Heart left ventricle (tissue), 16 donors: ENCODE measurements around the gene MEIS2. TPM values are rescaled to one million over a fixed set of nuclear protein-coding genes. Genes with fewer than 3 reads are reported as not detected.

Experiments
- ATAC-seq, 4 donors: fragments of 200-7000 bp; cut with Tn5 transposase; one replicate each; pipeline ENCODE4 v1.9.1; 2020 to 2022; ENCODE audit warnings: moderate library complexity in 4 of 4, mild to moderate bottlenecking in 3 of 4, moderate number of reproducible peaks in 1 of 4
- DNase-seq, 5 donors: peaks; one replicate each; pipeline ENCODE4 v3.0.0-alpha.2; 2020
- H3K27ac ChIP-seq, 12 donors: fragments of 200-600 bp; sonication (generic) in 4 of 12; one replicate each; pipeline versions ENCODE4 v1.5.0 to v1.8.0; 2016 to 2022; ENCODE audit warnings: mild to moderate bottlenecking in 2 of 12
- H3K27me3 ChIP-seq, 9 donors: fragments of 200-600 bp; sonication (generic) in 2 of 9; one replicate each; pipeline versions ENCODE4 v1.5.1 to v1.8.0; 2016 to 2022; ENCODE audit warnings: mild to moderate bottlenecking in 3 of 9
- H3K36me3 ChIP-seq, 9 donors: fragments of 200-600 bp; sonication (generic) in 2 of 9; one replicate each; pipeline versions ENCODE4 v1.5.0 to v1.8.0; 2018 to 2022; ENCODE audit warnings: mild to moderate bottlenecking in 2 of 9
- H3K4me1 ChIP-seq, 12 donors: fragments of 200-600 bp; sonication (generic) in 4 of 12; one replicate each; pipeline versions ENCODE4 v1.5.0 to v1.8.0; 2016 to 2022; ENCODE audit warnings: mild to moderate bottlenecking in 3 of 12
- H3K4me3 ChIP-seq, 12 donors: fragments of 200-600 bp; sonication (generic) in 4 of 12; one replicate each; pipeline versions ENCODE4 v1.5.0 to v1.8.0; 2017 to 2022; ENCODE audit warnings: mild to moderate bottlenecking in 9 of 12, moderate library complexity in 4 of 12
- H3K9me3 ChIP-seq, 12 donors: fragments of 200-600 bp; sonication (generic) in 4 of 12; one replicate each; pipeline versions ENCODE4 v1.5.0 to v1.8.0; 2016 to 2022; ENCODE audit warnings: mild to moderate bottlenecking in 1 of 12
- POLR2A ChIP-seq, 2 donors: fragments of 450-650 bp; IDR thresholded peaks; one replicate each; pipeline ENCODE4 v1.6.1; 2017; ENCODE audit warnings: antibody characterized with exemption in 2 of 2, mild to moderate bottlenecking in 2 of 2, moderate library complexity in 2 of 2
- WGBS, 4 donors: extraction: QIAGEN DNeasy Blood & Tissue Kit in 2 of 4; methylation state at CpG; one replicate each; pipeline versions ENCODE4 v1.1.5 to v1.1.7; 2013 to 2018; 5-methylcytosine and 5-hydroxymethylcytosine counted together
- intact Hi-C, 10 donors: fragments of 100-400 bp; cut with DNase I; formaldehyde crosslinking; loops; one replicate each; pipeline versions ENCODE4 v1.11.1 to v1.14.2; 2022
- polyA plus RNA-seq, 2 donors: library from polyadenylated mRNA; stranded (reverse); fragments of 200-250 nt; gene quantifications; one replicate each; pipeline ENCODE4 v1.2.3, GENCODE V29; 2013
- total RNA-seq, 9 donors: library from RNA; depleted of rRNA in 2 of 9; stranded (reverse); fragments of >200 nt in 2 of 9; fragmentation: NEBNext Ultra II Directional in 3 of 9; extraction: Animal tissue kit (Norgen Biotek cat#: 25700) in 3 of 9; gene quantifications; one replicate each; pipeline versions ENCODE4 v1.1.0 to v1.2.4, GENCODE V29; 2016 to 2023
- TF ChIP-seq, protein P1 (sequence below), 12 donors: fragments of 200-600 bp; sonication (generic) in 4 of 12; IDR thresholded peaks; one replicate each; pipeline versions ENCODE4 v1.5.0 to v1.8.0; 2018 to 2022; ENCODE audit warnings: antibody characterized with exemption in 12 of 12, mild to moderate bottlenecking in 5 of 12
- donor health status: ischemic (EF 13 %, LVEDD 7.1; RV severe dilation, severe dysfunction).
- donor health status: healthy with polysubstance abuse.
- donor health status: DM: no; HTN: yes; CAD: no.
- donor health status: DM: no; HTN: no; CAD: no.
- donor health status: ischemic (EF 25% LVEDD 6.9; RV normal size, moderate dysfunction).
- donor health status: ischemic (EF 25% LVEDD 5.7; RV mildly dilated, moderate dysfunction).
- donor health status: healthy.
- donor health status: DM: yes; HTN: yes; CAD: no.
- donor health status: ischemic (EF 35%, LVEDD 5.7; RV mildly dilated, moderate dysfunction).
- donor health status: nonischemic (EF 11% LVEDD 7.7; RV severe dilation, severe dysfunction).
- donor health status: DM: yes; HTN: yes; CAD: no.
- donor health status: PGD.
- donor health status: ischemic (EF 29% LVEDD 5.4; RV normal size, mild dysfunction).
- donor health status: nonischemic (EF 23%, LVEDD 6.1; RV moderate dilation, normal function).

The MEIS2 gene
- total and polyA plus RNA-seq, 11 donors: 13.2 to 89.7 (median 49.7) TPM

DNA sequence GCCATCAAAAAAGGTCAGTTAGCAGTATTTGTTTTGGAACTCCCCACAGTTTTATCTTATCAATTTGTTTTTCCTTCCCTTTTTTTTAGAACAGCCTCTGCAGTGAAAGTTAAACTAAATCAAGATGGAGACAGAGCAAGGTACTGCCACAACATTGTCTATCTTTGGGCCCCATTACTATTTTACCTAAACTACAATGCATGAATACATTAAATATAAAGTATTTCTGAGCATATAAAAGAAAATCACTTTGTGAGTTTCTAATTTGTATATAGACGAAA lies 139.5 kb downstream of the MEIS2 start:
- ATAC-seq (no peak), DNase-seq (no peak)
- H3K27ac ChIP-seq: peak overlapping the region in 1 of 12 donors; percentile 21
- peaks cover 0 to 40% (median 14%) of the 10 kb centered on the region in 12 donors for H3K4me1 ChIP-seq
- H3K9me3 ChIP-seq: no peaks in the 10 kb centered on the region
- 87 to 92% (median 91%) methylated on average over 1 of the region's 1 CpG for WGBS, 4 donors
- TF ChIP-seq, protein P1, sequence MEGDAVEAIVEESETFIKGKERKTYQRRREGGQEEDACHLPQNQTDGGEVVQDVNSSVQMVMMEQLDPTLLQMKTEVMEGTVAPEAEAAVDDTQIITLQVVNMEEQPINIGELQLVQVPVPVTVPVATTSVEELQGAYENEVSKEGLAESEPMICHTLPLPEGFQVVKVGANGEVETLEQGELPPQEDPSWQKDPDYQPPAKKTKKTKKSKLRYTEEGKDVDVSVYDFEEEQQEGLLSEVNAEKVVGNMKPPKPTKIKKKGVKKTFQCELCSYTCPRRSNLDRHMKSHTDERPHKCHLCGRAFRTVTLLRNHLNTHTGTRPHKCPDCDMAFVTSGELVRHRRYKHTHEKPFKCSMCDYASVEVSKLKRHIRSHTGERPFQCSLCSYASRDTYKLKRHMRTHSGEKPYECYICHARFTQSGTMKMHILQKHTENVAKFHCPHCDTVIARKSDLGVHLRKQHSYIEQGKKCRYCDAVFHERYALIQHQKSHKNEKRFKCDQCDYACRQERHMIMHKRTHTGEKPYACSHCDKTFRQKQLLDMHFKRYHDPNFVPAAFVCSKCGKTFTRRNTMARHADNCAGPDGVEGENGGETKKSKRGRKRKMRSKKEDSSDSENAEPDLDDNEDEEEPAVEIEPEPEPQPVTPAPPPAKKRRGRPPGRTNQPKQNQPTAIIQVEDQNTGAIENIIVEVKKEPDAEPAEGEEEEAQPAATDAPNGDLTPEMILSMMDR (IDR thresholded peaks at IDR 0.05): no peak
- TF ChIP-seq POLR2A (IDR thresholded peaks at IDR 0.05): no peak
- H3K36me3 ChIP-seq: peaks cover 0 to 2% (median 0%) of the 10 kb centered on the region in 9 donors
- intact Hi-C loops: no loop called here
- no peaks in the 10 kb centered on the region for H3K27me3 ChIP-seq
- no peak overlapping the region for H3K4me3 ChIP-seq

DNA sequence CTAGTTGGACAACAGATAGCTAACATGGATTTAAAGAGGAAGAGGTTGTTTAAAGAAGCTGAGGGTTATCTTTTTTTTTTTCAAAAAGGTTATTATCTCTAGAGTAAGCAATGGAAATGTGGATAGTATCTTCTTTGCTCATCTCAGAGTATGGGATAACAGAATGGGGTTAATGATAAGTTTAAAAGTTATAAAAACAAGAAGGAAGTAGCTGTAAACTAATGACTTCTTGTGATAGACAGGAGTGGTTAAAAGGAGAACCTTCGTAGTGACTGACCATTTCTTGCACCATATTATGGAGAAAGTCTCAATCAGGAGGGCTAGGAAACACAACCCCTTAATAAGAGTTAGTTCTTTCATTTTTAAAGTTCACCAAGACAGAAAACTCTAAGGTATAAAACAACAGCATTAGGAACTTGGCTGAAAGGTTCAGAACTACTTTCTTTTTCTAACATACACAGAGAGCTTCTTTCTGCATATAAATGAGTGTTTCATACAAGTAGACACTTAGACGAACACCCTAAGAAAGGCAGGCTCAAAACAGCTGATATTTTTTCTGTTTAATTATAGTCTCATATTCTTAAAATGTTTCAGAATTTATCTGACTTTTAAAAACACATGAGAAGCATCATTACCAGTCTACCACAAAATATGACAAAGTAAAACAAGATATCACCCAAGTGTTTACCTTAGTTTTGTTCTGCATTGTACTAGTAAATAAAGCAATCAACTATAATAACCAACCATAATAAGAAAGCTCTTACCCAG lies 140.0 kb downstream of the MEIS2 start:
- peaks cover 0 to 2% (median 0%) of the 10 kb centered on the region in 9 donors for H3K36me3 ChIP-seq
- no peak for TF ChIP-seq POLR2A (IDR thresholded peaks at IDR 0.05)
- TF ChIP-seq, protein P1 (IDR thresholded peaks at IDR 0.05): no peak
- peak overlapping the region in 2 of 12 donors; percentile 7 to 21 for H3K27ac ChIP-seq
- peaks cover 0 to 35% (median 13%) of the 10 kb centered on the region in 12 donors for H3K4me1 ChIP-seq
- H3K4me3 ChIP-seq: peak overlapping the region in 2 of 12 donors; percentile 0 to 20
- intact Hi-C loops: no loop called here
- no peak for ATAC-seq
- WGBS, 4 donors: 31 to 53% (median 39%) methylated on average over 2 of the region's 2 CpGs
- H3K27me3 ChIP-seq: no peaks in the 10 kb centered on the region
- DNase-seq: no peak
- H3K9me3 ChIP-seq: no peaks in the 10 kb centered on the region

DNA sequence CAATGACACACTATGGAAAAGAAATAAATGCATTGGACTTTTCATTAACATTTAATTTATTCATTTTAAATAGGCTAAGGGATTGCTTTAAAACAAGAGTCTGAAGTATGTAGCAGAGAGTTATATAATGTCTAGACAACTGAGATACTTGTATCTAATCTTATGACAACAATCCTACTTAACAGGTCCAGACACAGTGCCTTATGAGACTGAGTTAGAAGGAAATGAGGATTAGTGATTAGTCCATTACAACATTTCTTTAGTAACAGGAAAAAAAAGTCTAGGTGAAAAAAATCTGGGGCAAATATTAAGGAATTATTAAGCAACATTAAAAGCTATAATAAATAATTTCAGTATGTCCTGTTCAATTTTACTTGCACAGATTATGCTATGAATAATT lies 140.6 kb downstream of the MEIS2 start:
- intact Hi-C loops: no loop called here
- peak in 1 of 4 donors; percentile 64 for ATAC-seq
- TF ChIP-seq, protein P1 (IDR thresholded peaks at IDR 0.05): no peak
- TF ChIP-seq POLR2A (IDR thresholded peaks at IDR 0.05): no peak

DNA sequence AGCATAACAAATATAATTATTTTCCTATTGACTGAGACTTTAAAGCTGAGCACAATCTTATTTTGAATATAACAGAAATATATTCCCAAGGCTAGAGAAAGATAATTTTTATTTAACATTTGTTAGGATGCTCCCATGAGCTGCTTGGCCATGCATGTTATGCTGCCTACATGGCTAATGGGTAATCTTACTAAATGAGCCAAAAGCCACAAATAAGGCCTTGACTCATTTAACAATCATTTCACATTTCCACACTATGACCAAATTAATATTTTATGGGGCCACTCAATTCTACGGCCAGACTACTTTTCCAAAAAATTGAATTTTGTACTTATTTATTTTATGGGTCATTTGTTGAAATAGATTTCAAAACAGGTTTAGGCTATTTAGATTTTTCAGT lies 141.7 kb downstream of the MEIS2 start:
- no peaks in the 10 kb centered on the region for H3K36me3 ChIP-seq
- H3K4me1 ChIP-seq: peaks cover 0 to 35% (median 13%) of the 10 kb centered on the region in 12 donors
- intact Hi-C loops: no loop called here
- no peaks in the 10 kb centered on the region for H3K9me3 ChIP-seq
- H3K4me3 ChIP-seq: no peak overlapping the region
- 86 to 95% (median 92%) methylated on average over 1 of the region's 1 CpG for WGBS, 4 donors
- no peak overlapping the region for H3K27ac ChIP-seq
- ATAC-seq (no peak), DNase-seq (no peak)
- H3K27me3 ChIP-seq: no peaks in the 10 kb centered on the region
- no peak for TF ChIP-seq POLR2A (IDR thresholded peaks at IDR 0.05)
- TF ChIP-seq, protein P1 (IDR thresholded peaks at IDR 0.05): no peak

More for the DNA sequence above, 140.6 kb downstream of the MEIS2 start:
- Histone ChIP-seq H3K9me3 (no peaks in the 10 kb centered on the region), H3K27ac (no peak overlapping the region), H3K4me1 (peaks cover 0 to 35% (median 13%) of the 10 kb centered on the region in 12 donors), H3K36me3 (peaks cover 0 to 2% (median 0%) of the 10 kb centered on the region in 9 donors), H3K4me3 (peak overlapping the region in 1 of 12 donors; percentile 0), H3K27me3 (no peaks in the 10 kb centered on the region)
- DNase-seq: no peak
